HG03378 (cell line): ENCODE measurements around the gene IFRD2.
"Not testable (repeated sequence)": the region's sequence is repeated elsewhere in the genome, so short reads cannot be mapped to it uniquely, and the experiment has no call there.

Experiments used
- ATAC-seq: cut with Tn5 transposase; IDR thresholded peaks from one replicate; pipeline ENCODE4 v1.9.1; 2021; ENCODE audit warnings: mild to moderate bottlenecking, moderate library complexity; ENCODE audit not compliant: unreplicated experiment

The IFRD2 gene

GRCh38 chr3:50268703-50269451, 23.4 kb downstream of the IFRD2 start, which contains the start of gene SEMA3B:
Gene SEMA3B, plus strand, starts transcription at chr3:50269147. Its CDS starts 94 bp downstream, at chr3:50269241.
- ATAC-seq = no peak

DNA sequence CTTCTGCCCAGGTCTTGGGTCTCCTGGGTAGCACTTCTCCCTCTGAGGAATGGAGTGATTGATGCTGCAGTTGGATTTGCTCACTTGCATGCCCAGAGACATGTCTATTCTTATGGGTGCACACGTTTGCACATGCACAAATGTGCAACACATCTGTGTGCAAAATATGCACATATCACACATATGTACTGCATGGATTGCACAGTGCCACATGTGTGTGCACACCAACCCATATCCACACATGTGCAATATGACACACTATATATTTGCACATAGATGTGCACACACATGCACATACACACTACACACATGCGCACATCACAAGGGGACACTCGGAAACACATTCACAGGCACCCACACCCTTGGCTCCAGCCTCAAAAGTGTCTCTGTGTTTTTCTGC, 24.0 kb downstream of the IFRD2 start:
- ATAC-seq = no peak

DNA sequence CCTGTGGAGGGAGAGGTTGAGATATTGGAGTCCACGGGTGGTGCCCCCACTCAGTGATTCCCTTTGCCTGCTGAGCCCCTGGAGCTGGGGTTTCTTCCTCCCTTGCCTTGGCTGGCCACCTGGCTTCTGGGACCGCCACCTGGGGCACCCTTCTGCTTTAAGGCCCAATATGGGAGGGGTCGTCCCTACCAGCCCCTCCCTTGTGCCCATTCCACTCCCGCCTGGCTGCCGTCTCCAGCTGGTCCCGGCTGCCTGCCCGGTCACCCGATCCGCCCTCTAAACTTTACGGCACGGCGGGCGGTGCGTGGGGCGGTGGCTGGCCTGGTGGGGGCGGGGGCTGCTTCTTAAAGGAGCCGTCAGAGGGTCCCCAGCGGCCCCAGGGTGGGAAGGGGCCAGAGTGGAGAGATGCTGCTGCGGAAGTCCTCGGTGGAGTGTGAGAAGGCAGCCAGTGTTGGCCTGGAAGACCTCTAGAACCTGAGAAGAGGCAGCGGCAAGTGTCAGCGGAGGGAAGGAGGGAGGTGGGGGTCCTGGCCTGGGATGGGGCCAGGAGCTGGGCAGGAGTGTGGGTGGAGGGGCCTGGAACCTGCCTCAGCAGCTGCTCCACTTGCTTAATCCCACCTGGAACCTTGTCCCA, 24.8 kb downstream of the IFRD2 start:
- no peak for ATAC-seq

DNA sequence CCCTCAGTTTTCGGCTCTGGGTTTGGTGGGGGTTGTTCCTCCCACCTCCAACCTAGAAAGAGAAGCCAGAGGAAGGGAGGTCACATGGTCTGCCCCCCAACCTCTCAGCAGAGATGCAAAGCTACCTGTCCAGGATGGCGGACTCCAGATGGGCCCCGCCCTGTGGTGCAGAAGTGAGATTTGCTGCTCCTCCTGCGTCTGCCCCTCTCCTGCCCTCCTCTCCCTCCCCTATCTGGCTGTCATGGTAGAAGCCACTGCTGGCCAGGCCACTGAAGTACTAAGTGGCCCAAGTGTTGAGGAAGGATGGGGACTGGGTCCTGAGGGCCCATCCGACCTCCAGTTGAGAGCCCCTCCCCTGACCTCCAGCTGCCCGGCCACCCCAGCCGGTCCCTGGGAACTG, 25.4 kb downstream of the IFRD2 start:
- ATAC-seq = no peak

DNA sequence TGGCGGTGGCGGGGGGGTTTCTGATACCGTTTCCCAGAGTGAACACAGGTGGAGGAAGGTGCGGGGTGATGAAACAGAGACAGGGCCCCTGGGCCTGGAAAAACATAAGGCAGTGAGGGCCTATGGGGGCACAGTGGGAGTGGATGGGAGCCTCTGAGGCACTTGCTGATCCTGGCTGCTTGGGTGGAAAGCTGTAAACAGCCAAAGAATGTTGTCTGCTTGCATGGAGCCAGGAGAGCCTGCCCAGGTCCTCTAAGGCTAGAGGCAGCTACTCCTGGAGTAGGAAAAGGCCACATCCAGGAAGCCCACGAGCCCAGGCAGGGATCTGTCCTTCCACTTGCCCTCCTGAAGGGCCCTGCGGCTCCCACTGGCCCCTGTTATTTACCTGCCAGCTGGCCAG, 26.2 kb downstream of the IFRD2 start:
- no peak for ATAC-seq

- ATAC-seq = no peak
Observed at GRCh38 chr3:50265571-50265970, 26.7 kb downstream of the IFRD2 start.

GRCh38 chr3:50264964-50265485, 27.2 kb downstream of the IFRD2 start:
- no peak for ATAC-seq

DNA sequence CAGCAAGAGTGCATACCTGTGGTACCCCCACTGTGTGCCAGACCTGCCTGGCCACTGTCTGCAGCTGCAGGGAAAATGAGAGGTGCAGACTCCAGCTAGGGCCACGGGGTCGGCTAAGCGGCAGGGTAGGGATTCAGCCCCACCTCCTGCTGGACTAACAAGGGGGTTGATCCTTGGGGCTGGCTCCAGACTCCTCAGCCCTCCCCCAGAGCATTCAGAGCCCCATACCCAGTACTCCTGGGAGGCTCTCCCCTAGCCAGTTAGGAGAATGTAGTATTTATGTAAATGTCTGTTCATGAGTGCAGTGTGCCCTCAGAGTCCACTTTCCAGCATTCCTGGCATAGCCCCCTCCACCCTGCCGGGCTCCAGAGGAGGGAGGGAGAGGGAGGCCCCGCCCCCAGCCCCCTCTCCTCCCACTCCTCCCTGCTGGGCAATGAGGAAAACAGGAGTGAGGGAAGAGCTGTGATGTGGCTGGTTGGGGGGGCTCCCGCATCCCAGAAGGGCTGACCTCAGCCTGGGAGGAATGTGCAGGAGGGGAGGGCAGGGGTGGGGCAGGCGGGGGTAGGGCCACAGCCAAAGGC, 27.8 kb downstream of the IFRD2 start:
- no peak for ATAC-seq

GRCh38 chr3:50263478-50264382, 28.5 kb downstream of the IFRD2 start:
- ATAC-seq = no peak

- ATAC-seq = no peak
Observed at GRCh38 chr3:50262778-50263177, 29.5 kb downstream of the IFRD2 start.

DNA sequence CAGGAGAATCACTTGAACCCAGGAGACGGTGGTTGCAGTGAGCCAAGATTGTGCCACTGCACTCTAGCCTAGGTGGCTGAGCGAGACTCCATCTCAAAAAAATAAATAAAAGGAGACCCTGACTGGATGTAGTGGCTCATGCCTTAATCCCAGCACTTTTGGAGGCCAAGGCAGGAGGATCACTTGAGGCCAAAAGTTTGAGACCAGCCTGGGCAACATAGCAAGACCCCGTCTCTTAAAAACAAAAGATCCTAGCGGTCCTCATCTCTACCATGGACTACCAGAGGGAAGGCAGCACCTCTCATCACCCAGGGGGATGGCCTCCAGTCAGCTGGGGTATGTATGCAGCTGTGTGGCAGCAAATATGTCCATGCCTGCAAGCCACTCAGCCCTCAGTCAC, 30.0 kb downstream of the IFRD2 start:
- ATAC-seq = not testable (repeated sequence)

GRCh38 chr3:50261505-50261904, 30.7 kb downstream of the IFRD2 start:
- no peak for ATAC-seq

DNA sequence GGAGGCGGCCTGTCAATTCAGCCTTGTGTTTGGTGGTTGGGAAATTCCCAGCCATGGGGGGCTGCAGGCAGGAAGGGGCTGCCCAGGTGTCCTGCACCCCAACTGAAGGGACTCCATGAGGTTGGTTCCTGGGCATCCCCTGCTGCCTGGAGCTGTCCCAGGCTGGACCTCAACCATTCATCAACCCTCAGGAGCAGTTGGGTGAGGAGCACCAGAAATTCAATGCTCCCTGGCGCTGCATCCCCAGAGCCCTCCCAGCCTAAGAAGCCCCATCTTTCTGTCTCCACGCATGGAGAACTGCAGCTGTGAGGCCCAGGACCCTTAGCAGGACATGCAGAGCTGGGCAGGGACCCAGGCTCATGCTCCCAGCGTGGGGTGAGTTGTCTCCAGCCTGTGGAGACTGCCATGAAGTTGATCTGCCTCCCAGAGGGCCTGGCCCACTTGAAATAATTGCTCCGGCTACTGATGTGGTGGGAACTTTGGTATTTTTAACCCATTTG, 31.2 kb downstream of the IFRD2 start:
- ATAC-seq = no peak

GRCh38 chr3:50260027-50260941, 31.9 kb downstream of the IFRD2 start:
- ATAC-seq = peak; percentile 47

- ATAC-seq = peak; percentile 15
Observed at GRCh38 chr3:50259432-50260026, 32.7 kb downstream of the IFRD2 start.

- no peak for ATAC-seq
Observed at GRCh38 chr3:50258979-50259378, 33.2 kb downstream of the IFRD2 start.

DNA sequence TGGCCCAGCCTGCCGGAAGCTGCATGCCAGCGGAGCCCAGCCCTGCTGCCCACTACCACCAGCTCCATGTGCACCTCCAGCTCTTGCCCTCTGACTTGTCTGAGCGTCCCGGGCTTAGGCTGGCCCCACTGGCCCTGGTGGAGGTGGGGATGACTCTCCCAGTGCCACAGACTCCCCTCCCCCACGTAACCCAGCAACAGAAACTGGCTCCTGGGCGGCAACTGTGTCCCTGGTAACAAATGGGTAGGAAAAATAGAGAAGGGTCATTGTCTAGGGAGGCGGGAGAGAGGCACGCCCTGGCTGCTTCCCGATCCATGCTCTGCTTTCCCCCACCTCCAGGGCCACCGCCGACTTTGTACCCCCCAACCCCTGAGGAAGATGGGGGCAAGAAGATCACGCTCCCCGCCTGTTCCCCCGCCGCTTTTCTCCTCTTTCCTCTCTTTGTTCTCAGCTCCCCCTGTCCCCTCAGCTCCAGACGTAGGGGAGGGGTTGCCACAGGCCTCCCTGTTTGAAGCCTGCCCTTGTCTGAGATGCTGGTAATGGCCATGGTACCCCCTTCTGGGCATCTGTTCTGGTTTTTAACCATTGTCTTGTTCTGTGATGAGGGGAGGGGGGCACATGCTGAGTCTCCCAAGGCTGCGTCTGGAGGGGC, 34.1 kb downstream of the IFRD2 start:
- ATAC-seq = no peak

GRCh38 chr3:50256978-50257890, 35.0 kb downstream of the IFRD2 start:
- ATAC-seq = no peak
